HG02623 (cell line): ENCODE data around the gene PPIE.
A peak's percentile ranks its signal among the peaks of the same experiment; 100 is the strongest.
"Not testable (repeated sequence)": the region's sequence is repeated elsewhere in the genome, so short reads cannot be mapped to it uniquely, and the experiment has no call there.

Experiments used
- ATAC-seq: cut with Tn5 transposase; IDR thresholded peaks from one replicate; pipeline ENCODE4 v1.9.1; 2021; ENCODE audit warnings: moderate library complexity; ENCODE audit not compliant: unreplicated experiment

The PPIE gene

DNA sequence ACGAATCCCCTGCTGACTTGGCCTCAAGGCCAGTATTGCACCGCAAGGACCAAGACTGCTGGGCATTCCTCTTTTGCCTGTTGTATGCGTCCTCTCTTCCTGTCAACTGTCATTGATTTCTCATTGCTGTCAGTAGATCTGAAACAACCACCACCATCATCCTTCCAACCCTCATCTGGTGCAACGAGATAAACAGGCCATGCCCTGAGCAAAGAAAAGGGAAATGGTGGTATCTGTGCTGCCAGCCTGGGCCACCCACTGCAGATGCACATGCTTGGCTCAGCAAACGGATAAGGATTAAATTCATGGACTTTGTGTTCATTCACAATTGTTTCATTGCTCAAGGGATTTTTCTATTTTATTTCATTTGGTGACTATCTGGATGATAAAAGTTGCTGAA lies 18.8 kb downstream of the PPIE start:
- no peak for ATAC-seq

DNA sequence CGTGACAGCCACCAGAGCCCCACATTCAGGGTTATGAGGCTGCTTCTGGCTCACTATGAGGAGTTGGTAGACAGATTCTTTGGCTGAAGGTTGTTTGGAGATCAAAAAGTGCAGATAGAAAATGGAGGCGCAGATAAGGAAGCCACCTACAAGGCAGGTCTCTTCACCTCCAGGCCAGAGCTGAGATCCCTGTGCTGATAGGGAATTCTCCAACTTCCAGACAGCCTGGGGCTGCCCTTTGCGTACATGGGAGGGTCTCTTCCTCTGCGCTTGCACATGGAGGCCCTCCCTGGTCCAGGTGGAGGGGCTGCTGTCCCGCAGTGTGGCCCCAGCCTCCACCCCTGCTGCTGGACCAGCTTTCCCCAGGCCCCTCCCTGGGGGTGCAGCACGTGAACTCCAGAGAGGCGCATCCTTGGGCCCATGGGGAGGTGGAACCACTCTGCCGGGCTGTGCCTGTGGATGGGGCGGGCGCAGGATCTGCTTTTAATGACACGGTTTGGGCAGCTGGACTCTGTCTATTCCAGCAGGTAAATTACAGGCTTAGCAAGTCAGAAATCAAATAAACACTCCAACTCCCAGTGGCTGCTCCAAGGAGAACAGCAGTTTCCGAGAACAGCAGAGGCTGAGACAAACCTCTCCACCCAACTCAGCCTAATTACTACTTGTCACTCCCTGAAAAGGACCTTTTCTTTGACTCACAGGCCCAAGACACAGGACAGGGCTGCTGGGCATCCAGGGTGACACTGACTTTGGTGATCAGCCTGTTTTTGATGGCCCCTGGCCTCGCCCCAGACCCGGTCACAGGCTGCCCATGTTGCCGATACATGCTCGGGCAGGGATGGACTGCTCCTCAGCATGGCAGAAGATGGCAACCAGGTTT lies 20.1 kb downstream of the PPIE start:
- no peak for ATAC-seq

DNA sequence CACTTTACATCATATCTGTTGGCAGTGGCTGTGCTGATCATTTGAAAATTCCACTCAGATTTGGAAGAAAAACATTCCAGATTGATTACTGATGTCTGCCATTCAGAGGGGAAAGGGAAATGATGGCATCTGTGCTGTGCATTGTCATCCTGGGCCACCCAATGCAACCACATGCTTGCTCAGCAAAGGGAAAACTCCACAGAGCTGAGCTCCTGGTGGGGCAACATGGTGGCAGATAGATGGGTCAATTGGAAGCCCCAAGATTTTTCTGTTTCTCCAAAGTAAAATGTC lies 20.7 kb downstream of the PPIE start:
- no peak for ATAC-seq

DNA sequence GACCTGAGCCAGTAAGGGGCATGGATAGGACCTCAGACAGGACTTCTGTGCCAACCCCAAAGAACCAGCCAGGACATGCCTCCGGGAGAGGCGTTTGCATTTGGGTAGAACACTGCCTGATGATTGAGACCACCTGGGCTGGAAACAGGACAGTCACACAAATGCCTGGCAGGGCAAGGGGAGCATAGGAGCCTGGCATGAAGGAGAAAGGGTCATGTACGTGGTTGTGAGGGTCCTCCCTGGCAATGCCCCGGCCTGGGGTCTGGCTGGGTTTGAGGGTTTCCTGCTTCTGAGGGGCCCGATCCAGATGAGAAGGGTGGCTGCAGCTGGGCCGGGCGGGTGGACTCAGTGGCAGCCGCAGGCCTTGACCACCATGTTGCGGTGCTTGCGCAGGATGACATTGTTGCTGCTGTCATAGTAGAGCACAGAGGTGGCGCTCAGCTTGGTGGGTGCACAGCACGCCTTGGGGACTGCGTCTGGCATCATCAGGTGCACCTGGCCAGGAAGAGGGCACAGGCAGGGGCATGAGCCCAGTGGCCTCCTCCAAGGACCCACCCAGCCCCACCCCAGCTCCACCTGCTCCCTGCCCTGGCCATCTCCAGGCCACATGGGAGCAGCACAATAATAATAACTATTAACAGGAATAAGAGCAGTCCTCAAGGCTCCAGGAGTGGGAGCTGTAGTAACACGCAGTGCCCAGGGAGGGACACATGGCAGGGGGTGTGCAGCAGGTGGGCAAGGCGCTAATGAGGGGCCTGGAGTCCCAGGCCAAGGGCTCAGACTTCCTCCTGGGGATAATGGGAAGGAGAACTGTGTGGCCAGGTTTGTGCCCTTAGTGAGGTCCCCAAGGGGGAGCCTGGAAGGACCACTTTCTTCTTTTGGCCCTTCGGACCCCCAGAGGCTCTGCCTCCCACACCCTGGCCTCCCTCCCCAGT lies 21.7 kb downstream of the PPIE start:
- no peak for ATAC-seq

DNA sequence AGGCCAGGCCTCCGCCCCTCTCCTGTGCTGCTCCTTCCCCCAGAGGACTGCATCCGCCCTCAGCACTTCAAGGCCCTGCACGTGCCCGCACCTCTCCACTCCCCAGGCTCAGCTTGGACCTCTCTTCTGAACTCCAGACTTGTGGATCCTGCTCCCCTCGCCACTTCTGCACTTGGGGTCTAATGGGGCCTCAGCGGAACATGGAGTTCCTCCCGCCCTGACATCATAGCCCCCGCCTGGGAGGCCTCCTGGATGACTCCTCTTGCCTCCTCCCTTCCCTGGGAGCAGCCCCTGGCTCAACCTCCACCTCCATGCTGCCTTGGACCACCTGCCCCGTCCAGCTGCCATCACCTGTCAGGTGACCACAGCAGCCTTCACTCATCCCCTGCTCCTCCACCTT lies 22.3 kb downstream of the PPIE start:
- no peak for ATAC-seq

DNA sequence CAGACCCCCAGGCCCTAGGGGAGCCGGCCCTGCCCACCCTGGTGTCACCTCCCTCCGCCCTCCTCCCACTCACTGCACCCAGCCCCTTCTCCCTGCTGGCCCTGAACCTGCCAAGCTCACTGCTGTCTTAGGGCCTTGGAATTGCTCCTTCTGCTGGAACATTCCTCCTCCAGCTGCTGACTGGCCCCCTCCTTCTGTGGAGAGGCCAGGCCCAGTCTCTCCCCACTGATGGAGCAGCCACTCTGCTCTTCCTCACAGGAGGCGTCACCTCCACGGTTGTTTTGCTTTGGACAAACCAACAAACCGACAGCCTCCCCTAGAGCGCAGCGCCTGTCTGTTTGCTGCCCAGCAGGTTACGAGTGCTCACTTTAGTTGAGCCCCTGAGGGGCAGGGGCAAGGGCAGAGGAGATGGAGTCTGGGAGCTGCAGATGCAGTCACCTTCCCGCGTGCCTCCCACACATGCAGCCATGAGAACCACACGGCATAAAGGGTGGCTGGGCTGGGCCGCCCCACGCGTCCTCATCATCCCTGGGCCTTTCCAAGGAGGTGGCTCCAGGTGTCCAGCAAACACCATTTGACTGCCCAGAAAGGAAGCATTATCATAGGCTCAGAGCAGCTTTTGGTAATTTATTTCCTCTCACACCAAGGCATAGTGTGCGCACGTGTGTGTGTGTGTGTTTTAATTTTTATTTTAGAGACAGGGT lies 23.0 kb downstream of the PPIE start:
- no peak for ATAC-seq

DNA sequence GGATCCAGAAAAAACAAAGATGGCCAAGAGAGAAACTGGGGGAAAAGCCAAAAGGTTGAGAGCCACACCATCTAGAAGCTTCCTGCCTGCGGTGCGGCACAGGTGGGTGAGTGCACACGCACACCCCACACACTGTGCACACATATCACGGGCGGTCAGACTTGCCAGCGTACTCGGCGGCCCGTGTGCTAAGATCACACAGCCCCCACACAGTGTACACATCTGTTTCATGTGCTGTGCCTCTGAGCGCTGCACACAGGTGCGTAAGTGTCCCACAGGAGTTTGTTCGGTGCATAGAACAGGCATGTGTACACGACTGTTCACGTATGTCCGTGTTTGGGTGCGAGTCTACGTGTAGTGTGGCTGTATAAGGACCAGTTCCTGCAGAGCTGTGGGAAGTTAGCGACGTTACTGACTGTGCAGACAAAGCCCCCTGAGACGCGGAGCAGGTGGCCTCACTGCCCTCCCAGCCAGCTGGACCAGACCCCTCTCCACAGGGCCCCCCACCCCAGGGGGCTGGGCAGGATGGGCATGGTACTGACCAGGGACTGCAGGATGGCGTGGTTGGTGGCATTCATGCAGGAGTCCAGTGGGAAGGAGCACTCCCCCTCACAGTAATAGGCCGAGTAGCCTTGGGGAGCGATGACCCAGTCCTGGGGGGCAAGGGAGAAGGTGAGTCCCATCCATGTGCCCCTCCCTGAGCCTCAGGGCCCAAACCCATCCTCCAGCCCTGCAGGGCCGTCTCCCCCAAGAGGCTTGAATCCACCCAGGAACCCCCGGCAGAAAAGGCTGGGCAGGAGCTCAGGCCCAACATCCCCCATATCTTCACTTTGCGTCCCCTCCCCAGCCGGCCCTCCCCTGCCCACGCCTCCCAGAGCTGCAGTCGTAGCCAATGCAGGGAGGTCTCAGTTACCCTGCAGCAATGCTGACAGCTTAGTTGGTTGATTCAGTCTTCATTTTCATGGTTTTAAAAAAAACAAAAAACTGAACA lies 24.2 kb downstream of the PPIE start:
- ATAC-seq: no peak

DNA sequence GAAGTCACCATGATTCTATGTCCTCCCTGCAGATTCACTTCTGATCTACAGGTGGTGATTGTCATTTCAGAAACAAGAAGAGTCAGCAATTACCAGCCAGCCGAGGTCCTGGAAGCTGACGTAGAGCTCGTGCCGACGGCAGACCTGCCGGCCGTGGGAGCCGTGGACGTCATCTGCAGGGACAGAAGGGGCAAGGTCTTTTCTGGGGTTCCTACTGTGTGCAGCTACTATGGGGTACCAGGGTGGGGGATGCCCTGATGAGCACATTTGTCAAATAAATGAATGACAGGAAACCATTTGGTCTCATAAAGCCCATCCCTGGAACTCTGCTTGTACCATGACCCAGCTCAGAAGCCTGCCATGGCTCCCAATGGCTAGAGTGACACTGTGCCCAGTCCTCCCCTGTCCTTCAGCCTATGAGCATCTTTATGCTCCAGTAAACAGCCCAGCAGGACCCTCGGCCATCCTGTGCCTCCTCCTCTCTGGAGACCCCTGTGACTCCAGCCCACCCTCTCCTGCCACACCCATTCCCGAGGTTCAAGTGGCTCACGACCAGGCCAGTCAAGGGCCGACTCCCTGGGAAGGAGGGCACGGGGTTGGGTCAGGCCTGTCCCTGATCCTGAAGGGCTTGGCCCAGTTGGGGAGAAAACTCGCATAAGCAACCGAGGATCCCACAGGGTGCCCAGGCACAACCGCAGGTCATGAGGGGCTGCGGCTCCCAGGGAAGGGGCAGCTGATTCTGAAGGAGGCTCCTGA lies 25.1 kb downstream of the PPIE start:
- not testable (repeated sequence) for ATAC-seq

DNA sequence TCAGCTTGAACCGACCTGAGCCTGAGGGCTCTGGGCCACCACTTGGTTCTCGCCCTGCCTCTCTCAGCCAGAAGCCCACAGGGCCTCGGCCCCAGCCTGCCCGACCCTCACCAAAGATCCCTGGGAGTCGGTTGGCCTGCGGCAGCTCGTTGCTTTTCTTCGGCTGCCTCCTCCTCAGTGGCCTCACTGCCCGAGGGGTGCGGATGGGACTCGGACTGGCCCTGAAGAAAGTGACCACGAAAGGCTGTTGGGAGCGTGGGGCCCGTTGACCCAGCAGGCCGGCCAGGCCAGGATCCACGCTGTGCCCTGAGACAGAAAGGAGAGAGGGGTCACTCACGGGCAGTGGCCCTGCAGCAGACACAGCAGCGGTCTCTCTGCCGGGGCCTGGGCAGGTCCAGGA lies 25.8 kb downstream of the PPIE start:
- ATAC-seq: not testable (repeated sequence)

DNA sequence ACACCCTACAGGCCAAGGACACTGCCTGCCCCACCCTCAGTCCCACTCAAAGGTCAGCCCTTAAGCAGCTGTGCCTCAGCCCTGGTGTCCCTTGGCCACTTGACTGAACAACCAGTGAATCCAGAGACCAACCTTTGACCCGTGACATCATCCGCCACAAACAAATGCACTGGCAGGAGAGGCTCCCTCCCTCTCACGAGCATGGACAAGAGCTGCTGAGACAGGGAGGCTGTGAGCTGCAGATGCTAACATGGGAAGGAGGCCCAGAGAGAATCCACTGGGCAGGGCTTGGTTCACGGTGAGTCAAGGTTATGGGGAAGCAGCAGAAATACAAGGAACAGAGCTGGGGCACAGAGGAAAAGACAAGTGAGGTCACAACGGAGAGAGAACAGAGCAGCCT lies 27.8 kb downstream of the PPIE start:
- not testable (repeated sequence) for ATAC-seq

DNA sequence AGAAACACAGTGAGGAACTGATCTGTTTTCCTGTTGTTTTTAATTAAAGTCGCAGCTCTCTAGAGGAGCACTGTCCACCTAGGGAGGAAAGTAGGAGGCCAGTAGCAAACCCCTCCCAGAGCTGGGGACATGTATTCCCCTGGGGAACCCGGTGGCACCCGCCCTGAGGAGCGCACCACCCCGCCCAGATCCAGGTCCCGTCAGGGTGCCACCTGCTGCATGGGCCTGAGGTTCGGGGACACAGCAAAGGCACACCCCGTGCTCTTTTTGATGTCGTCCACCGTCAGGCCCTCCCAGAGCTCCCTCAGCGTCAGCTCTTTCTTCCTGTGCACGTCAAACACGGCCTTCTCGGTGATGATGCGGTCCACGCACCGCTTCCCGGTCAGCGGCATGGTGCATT lies 30.8 kb downstream of the PPIE start:
- not testable (repeated sequence) for ATAC-seq

DNA sequence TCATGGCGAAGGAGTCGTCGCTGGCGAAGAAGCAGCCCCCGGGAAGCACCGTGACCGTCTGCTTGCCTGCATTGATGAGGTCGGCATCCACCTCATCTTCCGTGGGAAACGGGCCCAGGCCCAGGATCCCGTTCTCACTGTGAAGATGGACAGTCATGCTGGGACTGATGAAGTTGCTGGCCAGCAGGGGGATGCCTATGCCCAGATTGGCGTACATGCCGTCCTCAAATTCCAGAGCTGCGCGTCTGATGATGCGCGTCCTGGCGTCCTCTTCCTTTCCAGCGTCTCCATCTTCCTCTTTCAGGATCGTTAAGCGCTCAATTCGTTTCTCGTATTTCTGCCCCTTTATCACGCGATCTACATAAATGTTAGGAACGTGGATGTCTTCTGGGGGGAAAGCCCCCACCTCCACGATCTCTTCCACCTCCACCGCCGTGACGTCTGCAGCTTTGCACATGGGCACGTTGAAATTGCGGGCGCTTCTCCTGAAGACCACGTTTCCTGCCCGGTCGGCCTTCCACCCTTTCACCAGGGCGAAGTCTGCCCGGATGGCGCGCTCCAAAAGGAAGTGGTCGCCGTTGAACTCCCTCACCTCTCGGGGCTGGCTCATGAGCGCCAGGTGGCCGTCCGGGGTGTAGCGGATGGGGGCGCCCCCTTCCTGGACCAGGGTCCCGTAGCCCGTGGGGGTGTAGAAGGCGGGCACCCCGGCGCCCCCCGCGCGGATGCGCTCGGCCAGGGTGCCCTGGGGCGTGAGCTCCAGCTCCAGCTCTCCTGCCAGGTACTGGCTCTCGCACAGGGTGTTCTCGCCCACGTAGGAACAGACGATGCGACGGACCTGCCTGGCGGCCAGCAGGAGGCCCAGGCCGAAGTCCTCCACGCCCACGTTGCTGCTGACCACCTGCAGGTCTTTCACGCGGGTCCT lies 31.7 kb downstream of the PPIE start:
- ATAC-seq: not testable (repeated sequence)

DNA sequence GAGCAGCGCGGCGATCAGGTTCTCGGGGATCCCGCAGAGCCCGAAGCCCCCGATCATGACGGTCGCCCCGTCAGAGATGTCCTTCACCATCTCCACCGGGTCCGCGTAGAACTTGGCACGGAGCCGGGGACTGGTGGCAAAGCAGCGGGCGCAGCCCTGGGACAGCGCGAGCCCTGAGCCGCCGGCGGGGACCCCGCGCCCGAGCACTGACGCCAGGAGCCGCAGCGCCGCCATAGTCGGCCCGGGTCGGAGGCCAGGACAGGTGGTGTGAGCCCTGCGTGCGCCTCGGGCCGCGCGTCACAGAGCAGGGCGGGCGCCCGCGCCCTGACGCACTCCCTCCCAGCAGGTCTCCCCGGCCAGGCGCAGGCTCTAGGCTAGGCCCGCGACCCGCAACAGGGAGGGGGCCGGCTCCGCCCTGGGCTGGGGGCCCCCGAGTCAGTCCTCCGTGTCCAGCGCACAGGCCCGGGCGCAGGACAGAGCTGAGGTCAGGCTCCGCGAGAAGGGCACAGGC lies 32.4 kb downstream of the PPIE start, which contains the start of gene OXCT2:
OXCT2 (minus strand) TSS at position 327 of the 511 bp plus-strand sequence; CDS start at position 234, 93 bp downstream.
- not testable (repeated sequence) for ATAC-seq

DNA sequence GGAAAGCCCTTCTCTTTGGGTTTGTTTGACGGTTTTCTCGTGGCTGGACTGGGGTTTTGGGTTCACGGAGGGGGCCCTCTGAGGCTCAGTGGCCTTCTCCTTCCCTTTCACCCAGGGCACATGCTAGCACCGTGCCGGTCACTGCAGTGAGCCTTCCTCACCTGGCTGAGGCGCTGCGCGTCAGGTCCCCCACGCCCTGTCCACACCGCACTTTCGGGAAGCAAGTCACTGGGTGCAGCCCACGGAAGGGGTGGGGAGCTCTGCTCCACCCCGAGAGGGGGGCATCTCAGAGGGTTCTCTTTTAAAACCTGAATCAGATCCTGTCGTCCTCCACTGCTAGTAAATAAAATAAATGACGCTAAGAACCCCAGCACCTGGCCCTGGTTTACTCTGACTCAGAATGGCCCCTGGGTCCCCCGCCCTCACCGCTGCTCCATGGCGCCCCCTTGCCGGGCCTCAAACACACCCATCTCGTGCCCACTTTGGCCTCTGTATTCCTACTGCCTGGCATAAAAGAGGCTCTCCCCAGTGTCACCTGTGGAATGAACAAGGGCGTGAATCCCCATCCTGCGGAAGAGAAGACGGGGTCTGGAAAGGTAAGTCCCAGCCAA lies 34.8 kb downstream of the PPIE start:
- not testable (repeated sequence) for ATAC-seq

DNA sequence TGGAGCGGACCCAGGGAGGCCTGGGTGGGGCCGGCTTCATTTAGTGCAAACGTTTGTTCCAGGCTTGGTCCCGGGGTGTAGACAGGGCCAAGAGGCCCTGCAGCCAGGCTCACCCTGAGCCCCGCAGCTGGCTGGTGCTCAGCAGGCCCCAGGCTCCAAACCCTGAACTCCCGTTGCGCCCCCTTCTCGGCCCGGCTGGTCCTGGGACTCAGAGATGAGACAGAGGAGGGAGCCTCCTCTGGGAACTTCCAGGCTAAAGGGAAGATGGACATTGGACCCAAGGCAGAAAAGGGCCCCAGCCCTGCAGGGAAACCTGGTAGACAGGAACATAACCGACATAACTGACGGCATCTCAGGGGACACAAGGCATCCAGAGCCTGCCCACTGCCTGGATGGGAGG lies 36.5 kb downstream of the PPIE start:
- ATAC-seq: not testable (repeated sequence)

DNA sequence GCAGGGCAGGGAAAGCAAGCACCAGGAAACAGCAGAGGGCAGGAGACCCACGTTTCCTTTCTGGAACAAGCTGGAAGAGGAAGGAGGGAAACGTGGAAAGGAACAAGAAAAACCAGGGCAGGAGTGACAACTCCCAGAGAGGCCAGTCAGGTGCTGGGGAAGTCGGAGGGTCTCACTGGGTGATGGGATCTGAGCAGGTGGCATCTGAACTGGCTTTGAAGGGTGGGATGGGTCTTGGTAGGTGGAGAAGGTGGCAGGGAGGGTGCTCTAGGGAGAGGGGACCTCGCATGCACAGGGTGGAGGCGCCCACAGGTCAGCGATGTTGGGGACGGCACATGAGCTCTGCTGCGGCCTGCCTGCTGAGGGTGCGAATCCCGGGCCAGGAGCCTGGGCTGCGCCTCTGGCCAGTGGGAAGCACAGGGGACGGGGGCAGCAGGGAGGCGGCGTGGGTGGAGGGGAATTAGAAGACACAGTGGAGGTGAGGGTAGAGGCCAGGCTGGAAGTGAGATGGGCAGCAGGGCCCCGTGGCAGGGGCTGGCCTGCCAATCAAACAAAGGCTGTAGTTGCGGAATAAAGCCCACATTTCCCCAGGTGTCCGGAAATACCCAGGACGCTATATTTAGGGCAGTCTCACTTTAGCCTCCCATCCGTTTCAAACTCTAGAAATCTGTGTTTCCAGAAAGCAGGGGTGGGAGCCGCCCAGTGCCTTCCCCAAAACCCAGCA lies 37.2 kb downstream of the PPIE start:
- peak; percentile 39 for ATAC-seq

DNA sequence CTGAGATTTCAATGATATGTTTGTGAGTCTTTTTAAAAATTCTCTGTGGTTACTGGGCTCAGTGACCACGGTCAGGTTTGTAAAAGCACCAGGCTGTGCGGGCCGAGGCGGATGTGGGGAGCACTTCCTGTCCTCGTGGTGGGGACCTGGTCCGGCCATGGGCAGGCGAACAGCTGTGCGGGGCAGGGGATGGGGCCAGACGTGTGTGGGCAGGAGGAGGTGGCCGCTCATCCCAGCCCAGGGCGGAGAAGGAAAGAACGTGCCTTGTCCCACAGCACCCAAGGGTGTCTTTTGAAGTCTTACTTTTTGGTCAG lies 37.7 kb downstream of the PPIE start:
- peak; percentile 41 for ATAC-seq
